OCI-LY1 (cell line): ENCODE measurements around the gene HPS1.

ENCODE experiments used
- CTCF ChIP-seq: fragments of 200-600 bp; sonication (generic), shearing (Covaris generic); IDR thresholded peaks from 2 replicates; pipeline ENCODE4 v1.5.1; 2017; ENCODE audit warnings: mild to moderate bottlenecking, antibody characterized with exemption, low read length, moderate library complexity, mixed read lengths
- EZH2 ChIP-seq: fragments of 200-600 bp; sonication (generic), shearing (Covaris generic); IDR thresholded peaks from 2 replicates; pipeline ENCODE4 v1.8.0; 2017; ENCODE audit warnings: borderline replicate concordance, mixed run types, mild to moderate bottlenecking, antibody characterized with exemption, low read length, moderate library complexity, mixed read lengths

GRCh38 chr10:98402478-98402877, 44.3 kb downstream of the HPS1 start:
- TF ChIP-seq CTCF (no peak), EZH2 (no peak)
